ENCODE measurements around the gene ISX. TPM values are rescaled to one million over a fixed set of nuclear protein-coding genes. Genes with fewer than 3 reads are reported as not detected.

ISX gene
- total and polyA plus RNA-seq, 2 of the 13 experiments (the other 11 are each of a cell fraction or from before 2014, with no cell fraction given), result 1.4 to 1.8 TPM

DNA sequence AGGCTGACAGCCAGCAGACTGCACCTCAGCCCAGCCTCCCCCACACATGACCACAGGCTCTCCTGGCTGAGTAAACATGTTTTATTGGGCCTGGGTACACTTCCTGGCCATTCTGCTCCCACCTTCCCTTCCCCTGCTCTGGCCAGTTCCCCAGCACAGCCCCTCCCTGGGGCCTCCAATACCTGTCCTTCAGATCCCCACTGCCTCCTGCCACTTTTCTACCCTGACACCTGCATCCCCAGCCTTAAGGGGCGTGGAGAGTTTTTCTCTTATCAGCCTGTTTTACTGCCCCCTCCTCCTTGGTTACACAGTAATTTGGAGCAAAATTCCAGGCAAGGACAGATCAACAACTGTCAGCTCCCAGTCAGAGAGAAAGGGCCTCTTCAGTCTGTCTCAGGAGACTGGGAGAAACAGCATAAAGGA, at the start of gene ISX (continued):
- TF ChIP-seq, protein P1, sequence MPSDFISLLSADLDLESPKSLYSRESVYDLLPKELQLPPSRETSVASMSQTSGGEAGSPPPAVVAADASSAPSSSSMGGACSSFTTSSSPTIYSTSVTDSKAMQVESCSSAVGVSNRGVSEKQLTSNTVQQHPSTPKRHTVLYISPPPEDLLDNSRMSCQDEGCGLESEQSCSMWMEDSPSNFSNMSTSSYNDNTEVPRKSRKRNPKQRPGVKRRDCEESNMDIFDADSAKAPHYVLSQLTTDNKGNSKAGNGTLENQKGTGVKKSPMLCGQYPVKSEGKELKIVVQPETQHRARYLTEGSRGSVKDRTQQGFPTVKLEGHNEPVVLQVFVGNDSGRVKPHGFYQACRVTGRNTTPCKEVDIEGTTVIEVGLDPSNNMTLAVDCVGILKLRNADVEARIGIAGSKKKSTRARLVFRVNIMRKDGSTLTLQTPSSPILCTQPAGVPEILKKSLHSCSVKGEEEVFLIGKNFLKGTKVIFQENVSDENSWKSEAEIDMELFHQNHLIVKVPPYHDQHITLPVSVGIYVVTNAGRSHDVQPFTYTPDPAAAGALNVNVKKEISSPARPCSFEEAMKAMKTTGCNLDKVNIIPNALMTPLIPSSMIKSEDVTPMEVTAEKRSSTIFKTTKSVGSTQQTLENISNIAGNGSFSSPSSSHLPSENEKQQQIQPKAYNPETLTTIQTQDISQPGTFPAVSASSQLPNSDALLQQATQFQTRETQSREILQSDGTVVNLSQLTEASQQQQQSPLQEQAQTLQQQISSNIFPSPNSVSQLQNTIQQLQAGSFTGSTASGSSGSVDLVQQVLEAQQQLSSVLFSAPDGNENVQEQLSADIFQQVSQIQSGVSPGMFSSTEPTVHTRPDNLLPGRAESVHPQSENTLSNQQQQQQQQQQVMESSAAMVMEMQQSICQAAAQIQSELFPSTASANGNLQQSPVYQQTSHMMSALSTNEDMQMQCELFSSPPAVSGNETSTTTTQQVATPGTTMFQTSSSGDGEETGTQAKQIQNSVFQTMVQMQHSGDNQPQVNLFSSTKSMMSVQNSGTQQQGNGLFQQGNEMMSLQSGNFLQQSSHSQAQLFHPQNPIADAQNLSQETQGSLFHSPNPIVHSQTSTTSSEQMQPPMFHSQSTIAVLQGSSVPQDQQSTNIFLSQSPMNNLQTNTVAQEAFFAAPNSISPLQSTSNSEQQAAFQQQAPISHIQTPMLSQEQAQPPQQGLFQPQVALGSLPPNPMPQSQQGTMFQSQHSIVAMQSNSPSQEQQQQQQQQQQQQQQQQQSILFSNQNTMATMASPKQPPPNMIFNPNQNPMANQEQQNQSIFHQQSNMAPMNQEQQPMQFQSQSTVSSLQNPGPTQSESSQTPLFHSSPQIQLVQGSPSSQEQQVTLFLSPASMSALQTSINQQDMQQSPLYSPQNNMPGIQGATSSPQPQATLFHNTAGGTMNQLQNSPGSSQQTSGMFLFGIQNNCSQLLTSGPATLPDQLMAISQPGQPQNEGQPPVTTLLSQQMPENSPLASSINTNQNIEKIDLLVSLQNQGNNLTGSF (CRISPR knock-in tag; IDR thresholded peaks at IDR 0.05), result no peak
- TF ChIP-seq ZNF607 (CRISPR knock-in tag; IDR thresholded peaks at IDR 0.05; ENCODE audit: borderline replicate concordance) (no peak), SRSF1 (optimal IDR thresholded peaks at IDR 0.05; ENCODE audit: low read depth, low read length) (no peak), ZNF263 (CRISPR knock-in tag; IDR thresholded peaks at IDR 0.05) (no peak), RCOR2 (CRISPR knock-in tag; IDR thresholded peaks at IDR 0.05) (no peak), ARNTL (CRISPR knock-in tag; IDR thresholded peaks at IDR 0.05) (no peak), ATAD3A (CRISPR knock-in tag; IDR thresholded peaks at IDR 0.05) (no peak), ZNF274 (CRISPR knock-in tag; IDR thresholded peaks at IDR 0.05) (no peak), RNF2 (conservative IDR thresholded peaks at IDR 0.05; ENCODE audit: low read depth) (no peak), RBM39 (IDR thresholded peaks at IDR 0.05; ENCODE audit: low read depth, low read length, poor library complexity, severe bottlenecking) (no peak), ZC3H13 (CRISPR knock-in tag; IDR thresholded peaks at IDR 0.05) (no peak), NRL (CRISPR knock-in tag; IDR thresholded peaks at IDR 0.05; ENCODE audit: borderline replicate concordance) (no peak), EEA1 (CRISPR knock-in tag; IDR thresholded peaks at IDR 0.05; ENCODE audit: borderline replicate concordance) (no peak), BRCA1 (CRISPR knock-in tag; IDR thresholded peaks at IDR 0.05) (no peak), FOXA3 (CRISPR knock-in tag; IDR thresholded peaks at IDR 0.05) (peak; percentile 63), PRPF4 (IDR thresholded peaks at IDR 0.05; ENCODE audit: low read depth, low read length, poor library complexity, severe bottlenecking) (no peak), TBX3 (IDR thresholded peaks at IDR 0.05; ENCODE audit: borderline replicate concordance) (no peak), HNRNPK (IDR thresholded peaks at IDR 0.05; ENCODE audit: low read depth, low read length, poor library complexity, severe bottlenecking) (no peak), ZNF703 (CRISPR knock-in tag; IDR thresholded peaks at IDR 0.05; ENCODE audit: borderline replicate concordance) (no peak), ZFP36L2 (CRISPR knock-in tag; IDR thresholded peaks at IDR 0.05) (no peak), NFE2L2 (IDR thresholded peaks at IDR 0.05; ENCODE audit: low read length) (no peak), ATF7 (IDR thresholded peaks at IDR 0.05) (no peak; the same call in 1 of the 2 replicates), ATF7 (CRISPR knock-in tag; IDR thresholded peaks at IDR 0.05) (no peak), RBAK (CRISPR knock-in tag; IDR thresholded peaks at IDR 0.05) (no peak), SMAD9 (CRISPR knock-in tag; IDR thresholded peaks at IDR 0.05) (no peak)
- TF ChIP-seq, protein P2, sequence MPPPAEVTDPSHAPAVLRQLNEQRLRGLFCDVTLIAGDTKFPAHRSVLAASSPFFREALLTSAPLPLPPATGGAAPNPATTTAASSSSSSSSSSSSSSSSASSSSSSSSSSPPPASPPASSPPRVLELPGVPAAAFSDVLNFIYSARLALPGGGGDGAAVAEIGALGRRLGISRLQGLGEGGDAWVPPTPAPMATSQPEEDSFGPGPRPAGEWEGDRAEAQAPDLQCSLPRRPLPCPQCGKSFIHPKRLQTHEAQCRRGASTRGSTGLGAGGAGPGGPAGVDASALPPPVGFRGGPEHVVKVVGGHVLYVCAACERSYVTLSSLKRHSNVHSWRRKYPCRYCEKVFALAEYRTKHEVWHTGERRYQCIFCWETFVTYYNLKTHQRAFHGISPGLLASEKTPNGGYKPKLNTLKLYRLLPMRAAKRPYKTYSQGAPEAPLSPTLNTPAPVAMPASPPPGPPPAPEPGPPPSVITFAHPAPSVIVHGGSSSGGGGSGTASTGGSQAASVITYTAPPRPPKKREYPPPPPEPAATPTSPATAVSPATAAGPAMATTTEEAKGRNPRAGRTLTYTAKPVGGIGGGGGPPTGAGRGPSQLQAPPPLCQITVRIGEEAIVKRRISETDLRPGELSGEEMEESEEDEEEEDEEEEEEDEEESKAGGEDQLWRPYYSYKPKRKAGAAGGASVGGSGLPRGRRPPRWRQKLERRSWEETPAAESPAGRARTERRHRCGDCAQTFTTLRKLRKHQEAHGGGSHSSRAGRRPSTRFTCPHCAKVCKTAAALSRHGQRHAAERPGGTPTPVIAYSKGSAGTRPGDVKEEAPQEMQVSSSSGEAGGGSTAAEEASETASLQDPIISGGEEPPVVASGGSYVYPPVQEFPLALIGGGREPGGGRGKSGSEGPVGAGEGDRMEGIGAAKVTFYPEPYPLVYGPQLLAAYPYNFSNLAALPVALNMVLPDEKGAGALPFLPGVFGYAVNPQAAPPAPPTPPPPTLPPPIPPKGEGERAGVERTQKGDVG (CRISPR knock-in tag; IDR thresholded peaks at IDR 0.05; ENCODE audit: borderline replicate concordance), result no peak
